ENCODE data around the gene COX4I2.

GRCh38 chr20:31677553-31678260, 40.0 kb downstream of the COX4I2 start:
- no peak for TF ChIP-seq POLR2AphosphoS5 (IDR thresholded peaks at IDR 0.05)
- no peak for TF ChIP-seq EP300 (conservative IDR thresholded peaks at IDR 0.05; ENCODE audit: poor library complexity, severe bottlenecking)
- no peak for TF ChIP-seq TAF1 (IDR thresholded peaks at IDR 0.05; ENCODE audit: low read depth)
- no peak for TF ChIP-seq RAD21 (conservative IDR thresholded peaks at IDR 0.05)

All from neural cell (in vitro differentiated cells).